ENCODE measurements around the gene G6PD. TPM values are rescaled to one million over a fixed set of nuclear protein-coding genes. Genes with fewer than 3 reads are reported as not detected.

Gene G6PD
- total RNA-seq, 1 donor from 2014 or later, result 84.9 TPM

- no peak for ATAC-seq
- intact Hi-C loops (cut with DNase I), result no loop called here
- Histone ChIP-seq H3K4me1 (peaks cover 5% of the 10 kb centered on the region), H3K4me3 (no peak overlapping the region), H3K27me3 (no peaks in the 10 kb centered on the region), H3K9me3 (no peaks in the 10 kb centered on the region), H3K36me3 (no peaks in the 10 kb centered on the region), H3K27ac (no peak overlapping the region)
- no peak for TF ChIP-seq CTCF (IDR thresholded peaks at IDR 0.05)
- peak; percentile 23 for DNase-seq
These were observed 62.1 kb downstream of the G6PD start for GRCh38 chrX:154484255-154485149.

- intact Hi-C loops (cut with DNase I), result no loop called here
- H3K9me3 ChIP-seq, result no peaks in the 10 kb centered on the region
- no peak for DNase-seq
- H3K27me3 ChIP-seq, result no peaks in the 10 kb centered on the region
- no peak for TF ChIP-seq CTCF (IDR thresholded peaks at IDR 0.05)
- no peaks in the 10 kb centered on the region for H3K36me3 ChIP-seq
- H3K4me3 ChIP-seq, result no peak overlapping the region
- H3K27ac ChIP-seq, result no peak overlapping the region
- H3K4me1 ChIP-seq, result peaks cover 5% of the 10 kb centered on the region
- no peak for ATAC-seq
These were observed 63.3 kb downstream of the G6PD start for GRCh38 chrX:154483325-154483724.

GRCh38 chrX:154482786-154483185 is 63.9 kb downstream of the G6PD start:
- Histone ChIP-seq H3K4me1 (peaks cover 5% of the 10 kb centered on the region), H3K36me3 (no peaks in the 10 kb centered on the region), H3K27me3 (no peaks in the 10 kb centered on the region), H3K27ac (no peak overlapping the region), H3K9me3 (no peaks in the 10 kb centered on the region), H3K4me3 (no peak overlapping the region)
- intact Hi-C loops (cut with DNase I), result no loop called here
- no peak for ATAC-seq
- no peak for DNase-seq
- no peak for TF ChIP-seq CTCF (IDR thresholded peaks at IDR 0.05)

GRCh38 chrX:154481911-154482601 is 64.6 kb downstream of the G6PD start:
- no peak for ATAC-seq
- no peaks in the 10 kb centered on the region for H3K27me3 ChIP-seq
- no peak overlapping the region for H3K4me3 ChIP-seq
- no peak for TF ChIP-seq CTCF (IDR thresholded peaks at IDR 0.05)
- H3K27ac ChIP-seq, result no peak overlapping the region
- no peaks in the 10 kb centered on the region for H3K36me3 ChIP-seq
- no peaks in the 10 kb centered on the region for H3K9me3 ChIP-seq
- H3K4me1 ChIP-seq, result peaks cover 1% of the 10 kb centered on the region
- intact Hi-C loops (cut with DNase I), result no loop called here
- peak; percentile 41 for DNase-seq

Other genes starting within 250 kb of the G6PD start
- 1,252 TPM for gene FLNA, start 172.2 kb downstream of the G6PD start, total RNA-seq
- gene EMD, start 167.6 kb downstream of the G6PD start, total RNA-seq, result 58.4 TPM
- 2,677 TPM for gene RPL10, start 148.5 kb downstream of the G6PD start, total RNA-seq
- 37.1 TPM for gene DNASE1L1, start 137.6 kb downstream of the G6PD start, total RNA-seq
- 43.9 TPM for gene TAFAZZIN, start 135.3 kb downstream of the G6PD start, total RNA-seq
- gene ATP6AP1, start 118.2 kb downstream of the G6PD start, total RNA-seq, result 193 TPM
- gene GDI1, start 109.7 kb downstream of the G6PD start, total RNA-seq, result 108 TPM
- 82.0 TPM for gene FAM50A, start 102.7 kb downstream of the G6PD start, total RNA-seq
- gene PLXNA3, start 88.6 kb downstream of the G6PD start, total RNA-seq, result 49.0 TPM
- gene LAGE3, start 67.6 kb downstream of the G6PD start, total RNA-seq, result 15.1 TPM
- gene UBL4A, start 60.2 kb downstream of the G6PD start, total RNA-seq, result 33.8 TPM
- 23.7 TPM for gene SLC10A3, start 56.2 kb downstream of the G6PD start, total RNA-seq
- gene FAM3A, start 30.6 kb downstream of the G6PD start, total RNA-seq, result 42.6 TPM
- 33.4 TPM for gene IKBKG, start 774 bp upstream of the G6PD start, total RNA-seq
- gene CTAG1A, start 38.3 kb upstream of the G6PD start, total RNA-seq, result not detected
- gene CTAG1B, start 72.4 kb upstream of the G6PD start, total RNA-seq, result not detected
- not detected for gene CTAG2, start 106.7 kb upstream of the G6PD start, total RNA-seq
- gene GAB3, start 204.2 kb upstream of the G6PD start, total RNA-seq, result 12.9 TPM
- 28.7 TPM for gene DKC1, start 216.0 kb upstream of the G6PD start, total RNA-seq